Ovary (tissue), 9 donors: ENCODE results near the gene GPR87. TPM values are rescaled to one million over a fixed set of nuclear protein-coding genes. Genes with fewer than 3 reads are reported as not detected.

ENCODE experiments used
- DNase-seq, 5 donors: peaks; one replicate each; pipeline ENCODE4 v3.0.0-alpha.2; 2019 to 2020
- H3K27ac ChIP-seq, 2 donors: fragments of 200-600 bp; one replicate each; pipeline versions ENCODE4 v1.5.1 to v1.8.0; 2019 to 2022
- H3K27me3 ChIP-seq: fragments of 200-600 bp; one replicate; pipeline ENCODE4 v1.8.0; 2022
- H3K36me3 ChIP-seq: fragments of 200-600 bp; sonication (generic); one replicate; pipeline ENCODE4 v1.5.1; 2019
- H3K4me1 ChIP-seq: one replicate; pipeline ENCODE4 v1.8.1; 2013; ENCODE audit warnings: mild to moderate bottlenecking, moderate library complexity; ENCODE audit not compliant: insufficient read depth
- H3K4me3 ChIP-seq: fragments of 200-600 bp; sonication (generic); one replicate; pipeline ENCODE4 v1.5.1; 2017
- H3K9me3 ChIP-seq, 2 donors: fragments of 200-600 bp in 1 of 2; sonication (generic) in 1 of 2; one replicate each; pipeline versions ENCODE4 v1.5.1 to v1.8.1; 2013 to 2019; ENCODE audit warnings: mild to moderate bottlenecking in 1 of 2, moderate library complexity in 1 of 2
- CTCF ChIP-seq, 3 donors: fragments of 450-650 bp in 2 of 3; fragments of 200-600 bp in 1 of 3; IDR thresholded peaks; one replicate each; pipeline versions ENCODE4 v1.5.1 to v1.8.0; 2016 to 2022; ENCODE audit warnings: antibody characterized with exemption in 3 of 3, mild to moderate bottlenecking in 1 of 3
- EP300 ChIP-seq: sonication (generic); formaldehyde crosslinking; IDR thresholded peaks from one replicate; pipeline ENCODE4 v1.6.1; 2017; ENCODE audit warnings: antibody characterized with exemption
- POLR2A ChIP-seq: fragments of 450-650 bp; IDR thresholded peaks from one replicate; pipeline ENCODE4 v1.6.1; 2017; ENCODE audit warnings: antibody characterized with exemption, mild to moderate bottlenecking, moderate library complexity
- WGBS, 3 donors: extraction: QIAGEN DNeasy Blood & Tissue Kit in 1 of 3; methylation state at CpG; one replicate each; pipeline versions ENCODE4 v1.1.5 to v1.1.7; 2013 to 2017; 5-methylcytosine and 5-hydroxymethylcytosine counted together
- intact Hi-C, 4 donors: fragments of 100-400 bp; cut with DNase I; formaldehyde crosslinking; loops; one replicate each; pipeline versions ENCODE4 v1.11.0 to v1.15.1; 2022 to 2023
- polyA plus RNA-seq, 2 donors: library from polyadenylated mRNA; stranded (reverse); fragments of 200-250 nt in 1 of 2; fragments of 350-450 nt in 1 of 2; fragmentation: Illumina TruSeq in 1 of 2; extraction: RNeasy Lipid Tissue Mini Kit (QIAGEN cat#74804) in 1 of 2; gene quantifications; one replicate each; pipeline ENCODE4 v1.2.3, GENCODE V29; 2013 to 2014
- total RNA-seq, 7 donors: library from RNA; depleted of rRNA in 2 of 7; stranded (reverse); fragments of >200 nt in 2 of 7; fragmentation: NEBNext Ultra II Directional in 3 of 7; extraction: Animal tissue kit (Norgen Biotek cat#: 25700) in 3 of 7; gene quantifications; one replicate each; pipeline versions ENCODE4 v1.1.0 to v1.2.4, GENCODE V29; 2016 to 2023
- donor health status: DM: no; HTN: no; CAD: no; lungs with moderate emphysema.
- donor health status: DM: no; HTN: no; CAD: no.
- donor health status: Bipolar disorder and iron deficiency.
- donor health status: DM: yes; HTN: yes; CAD: no.
- donor health status: DM: no; HTN: no; CAD: no.
- donor health status: DM: yes; HTN: yes; CAD: no.

Gene GPR87
- total and polyA plus RNA-seq, 9 donors, result 0.23 TPM; not detected in 8

GRCh38 chr3:151351648-151352047 is 35.0 kb upstream of the GPR87 start:
- H3K9me3 ChIP-seq, result no peaks in the 10 kb centered on the region
- 93 to 94% (median 94%) methylated on average over 4 of the region's 4 CpGs for WGBS, 3 donors
- no peak for TF ChIP-seq CTCF (IDR thresholded peaks at IDR 0.05)
- no peak for TF ChIP-seq POLR2A
- no peak for TF ChIP-seq EP300
- H3K27ac ChIP-seq, result no peak overlapping the region
- DNase-seq, result no peak
- H3K27me3 ChIP-seq, result peaks cover under 1% of the 10 kb centered on the region
- intact Hi-C loops, result no loop called here
- H3K4me1 ChIP-seq, result no peaks in the 10 kb centered on the region
- H3K36me3 ChIP-seq, result no peaks in the 10 kb centered on the region
- no peak overlapping the region for H3K4me3 ChIP-seq

GRCh38 chr3:151351219-151351618 is 34.6 kb upstream of the GPR87 start:
- no peaks in the 10 kb centered on the region for H3K27me3 ChIP-seq
- WGBS, 3 donors, result 92 to 97% (median 97%) methylated on average over 1 of the region's 1 CpG
- no peaks in the 10 kb centered on the region for H3K36me3 ChIP-seq
- TF ChIP-seq CTCF (IDR thresholded peaks at IDR 0.05) (no peak), POLR2A (no peak), EP300 (no peak)
- H3K4me1 ChIP-seq, result no peaks in the 10 kb centered on the region
- DNase-seq, result no peak
- no peaks in the 10 kb centered on the region for H3K9me3 ChIP-seq
- intact Hi-C loops, result no loop called here
- H3K27ac ChIP-seq, result no peak overlapping the region
- H3K4me3 ChIP-seq, result no peak overlapping the region

GRCh38 chr3:151350656-151351055 is 34.0 kb upstream of the GPR87 start:
- intact Hi-C loops, result no loop called here
- WGBS, 3 donors, result 56 to 70% (median 68%) methylated on average over 1 of the region's 1 CpG
- Histone ChIP-seq H3K36me3 (no peaks in the 10 kb centered on the region), H3K27me3 (no peaks in the 10 kb centered on the region), H3K4me3 (no peak overlapping the region), H3K4me1 (no peaks in the 10 kb centered on the region), H3K9me3 (no peaks in the 10 kb centered on the region), H3K27ac (no peak overlapping the region)
- no peak for TF ChIP-seq POLR2A
- TF ChIP-seq CTCF (IDR thresholded peaks at IDR 0.05), result no peak
- no peak for TF ChIP-seq EP300
- DNase-seq, result no peak

GRCh38 chr3:151347432-151347831 is 30.8 kb upstream of the GPR87 start:
- WGBS, 3 donors, result 80 to 84% (median 84%) methylated on average over 6 of the region's 6 CpGs
- Histone ChIP-seq H3K4me1 (no peaks in the 10 kb centered on the region), H3K9me3 (no peaks in the 10 kb centered on the region), H3K27ac (no peak overlapping the region), H3K36me3 (no peaks in the 10 kb centered on the region), H3K4me3 (no peak overlapping the region), H3K27me3 (no peaks in the 10 kb centered on the region)
- DNase-seq, result no peak
- TF ChIP-seq CTCF (IDR thresholded peaks at IDR 0.05) (no peak), EP300 (no peak), POLR2A (no peak)
- intact Hi-C loops, result no loop called here

- TF ChIP-seq EP300, result no peak
- TF ChIP-seq CTCF (IDR thresholded peaks at IDR 0.05), result no peak
- TF ChIP-seq POLR2A, result no peak
- DNase-seq, result no peak
- H3K27ac ChIP-seq, result no peak overlapping the region
- no peaks in the 10 kb centered on the region for H3K36me3 ChIP-seq
- no peak overlapping the region for H3K4me3 ChIP-seq
- H3K4me1 ChIP-seq, result no peaks in the 10 kb centered on the region
- 70 to 83% (median 79%) methylated on average over 3 of the region's 3 CpGs for WGBS, 3 donors
- no peaks in the 10 kb centered on the region for H3K27me3 ChIP-seq
- no peaks in the 10 kb centered on the region for H3K9me3 ChIP-seq
- intact Hi-C loops, result no loop called here
Observed at GRCh38 chr3:151346292-151346691, 29.7 kb upstream of the GPR87 start.
